ENCODE measurements around the gene FBXW11. TPM values are rescaled to one million over a fixed set of nuclear protein-coding genes. Genes with fewer than 3 reads are reported as not detected.

Gene FBXW11
- total and polyA plus RNA-seq, 2 of the 8 experiments (the other 6 are each of a cell fraction or from before 2014, with no cell fraction given), result 45.0 to 75.6 TPM

DNA sequence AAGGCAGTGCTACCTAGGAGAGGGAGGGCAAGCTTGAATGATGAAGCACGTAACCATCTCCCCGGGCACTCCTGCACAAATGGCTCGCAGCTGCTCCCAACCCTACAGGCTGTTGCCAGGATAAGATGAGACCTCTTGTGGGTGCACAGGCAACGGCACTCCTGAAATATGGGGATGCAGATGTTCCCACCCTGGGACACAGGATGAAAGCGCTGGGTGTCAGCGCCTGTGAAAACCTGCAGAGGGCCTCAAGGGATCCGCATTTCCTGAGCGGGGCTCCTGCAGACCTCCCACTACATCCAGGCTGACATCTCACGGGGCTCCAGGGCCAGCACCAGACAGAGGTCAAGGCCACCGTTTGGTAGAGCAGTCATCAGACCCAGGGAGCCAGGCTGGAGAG, 160.1 kb downstream of the FBXW11 start (continued):
- TF ChIP-seq, protein P1, sequence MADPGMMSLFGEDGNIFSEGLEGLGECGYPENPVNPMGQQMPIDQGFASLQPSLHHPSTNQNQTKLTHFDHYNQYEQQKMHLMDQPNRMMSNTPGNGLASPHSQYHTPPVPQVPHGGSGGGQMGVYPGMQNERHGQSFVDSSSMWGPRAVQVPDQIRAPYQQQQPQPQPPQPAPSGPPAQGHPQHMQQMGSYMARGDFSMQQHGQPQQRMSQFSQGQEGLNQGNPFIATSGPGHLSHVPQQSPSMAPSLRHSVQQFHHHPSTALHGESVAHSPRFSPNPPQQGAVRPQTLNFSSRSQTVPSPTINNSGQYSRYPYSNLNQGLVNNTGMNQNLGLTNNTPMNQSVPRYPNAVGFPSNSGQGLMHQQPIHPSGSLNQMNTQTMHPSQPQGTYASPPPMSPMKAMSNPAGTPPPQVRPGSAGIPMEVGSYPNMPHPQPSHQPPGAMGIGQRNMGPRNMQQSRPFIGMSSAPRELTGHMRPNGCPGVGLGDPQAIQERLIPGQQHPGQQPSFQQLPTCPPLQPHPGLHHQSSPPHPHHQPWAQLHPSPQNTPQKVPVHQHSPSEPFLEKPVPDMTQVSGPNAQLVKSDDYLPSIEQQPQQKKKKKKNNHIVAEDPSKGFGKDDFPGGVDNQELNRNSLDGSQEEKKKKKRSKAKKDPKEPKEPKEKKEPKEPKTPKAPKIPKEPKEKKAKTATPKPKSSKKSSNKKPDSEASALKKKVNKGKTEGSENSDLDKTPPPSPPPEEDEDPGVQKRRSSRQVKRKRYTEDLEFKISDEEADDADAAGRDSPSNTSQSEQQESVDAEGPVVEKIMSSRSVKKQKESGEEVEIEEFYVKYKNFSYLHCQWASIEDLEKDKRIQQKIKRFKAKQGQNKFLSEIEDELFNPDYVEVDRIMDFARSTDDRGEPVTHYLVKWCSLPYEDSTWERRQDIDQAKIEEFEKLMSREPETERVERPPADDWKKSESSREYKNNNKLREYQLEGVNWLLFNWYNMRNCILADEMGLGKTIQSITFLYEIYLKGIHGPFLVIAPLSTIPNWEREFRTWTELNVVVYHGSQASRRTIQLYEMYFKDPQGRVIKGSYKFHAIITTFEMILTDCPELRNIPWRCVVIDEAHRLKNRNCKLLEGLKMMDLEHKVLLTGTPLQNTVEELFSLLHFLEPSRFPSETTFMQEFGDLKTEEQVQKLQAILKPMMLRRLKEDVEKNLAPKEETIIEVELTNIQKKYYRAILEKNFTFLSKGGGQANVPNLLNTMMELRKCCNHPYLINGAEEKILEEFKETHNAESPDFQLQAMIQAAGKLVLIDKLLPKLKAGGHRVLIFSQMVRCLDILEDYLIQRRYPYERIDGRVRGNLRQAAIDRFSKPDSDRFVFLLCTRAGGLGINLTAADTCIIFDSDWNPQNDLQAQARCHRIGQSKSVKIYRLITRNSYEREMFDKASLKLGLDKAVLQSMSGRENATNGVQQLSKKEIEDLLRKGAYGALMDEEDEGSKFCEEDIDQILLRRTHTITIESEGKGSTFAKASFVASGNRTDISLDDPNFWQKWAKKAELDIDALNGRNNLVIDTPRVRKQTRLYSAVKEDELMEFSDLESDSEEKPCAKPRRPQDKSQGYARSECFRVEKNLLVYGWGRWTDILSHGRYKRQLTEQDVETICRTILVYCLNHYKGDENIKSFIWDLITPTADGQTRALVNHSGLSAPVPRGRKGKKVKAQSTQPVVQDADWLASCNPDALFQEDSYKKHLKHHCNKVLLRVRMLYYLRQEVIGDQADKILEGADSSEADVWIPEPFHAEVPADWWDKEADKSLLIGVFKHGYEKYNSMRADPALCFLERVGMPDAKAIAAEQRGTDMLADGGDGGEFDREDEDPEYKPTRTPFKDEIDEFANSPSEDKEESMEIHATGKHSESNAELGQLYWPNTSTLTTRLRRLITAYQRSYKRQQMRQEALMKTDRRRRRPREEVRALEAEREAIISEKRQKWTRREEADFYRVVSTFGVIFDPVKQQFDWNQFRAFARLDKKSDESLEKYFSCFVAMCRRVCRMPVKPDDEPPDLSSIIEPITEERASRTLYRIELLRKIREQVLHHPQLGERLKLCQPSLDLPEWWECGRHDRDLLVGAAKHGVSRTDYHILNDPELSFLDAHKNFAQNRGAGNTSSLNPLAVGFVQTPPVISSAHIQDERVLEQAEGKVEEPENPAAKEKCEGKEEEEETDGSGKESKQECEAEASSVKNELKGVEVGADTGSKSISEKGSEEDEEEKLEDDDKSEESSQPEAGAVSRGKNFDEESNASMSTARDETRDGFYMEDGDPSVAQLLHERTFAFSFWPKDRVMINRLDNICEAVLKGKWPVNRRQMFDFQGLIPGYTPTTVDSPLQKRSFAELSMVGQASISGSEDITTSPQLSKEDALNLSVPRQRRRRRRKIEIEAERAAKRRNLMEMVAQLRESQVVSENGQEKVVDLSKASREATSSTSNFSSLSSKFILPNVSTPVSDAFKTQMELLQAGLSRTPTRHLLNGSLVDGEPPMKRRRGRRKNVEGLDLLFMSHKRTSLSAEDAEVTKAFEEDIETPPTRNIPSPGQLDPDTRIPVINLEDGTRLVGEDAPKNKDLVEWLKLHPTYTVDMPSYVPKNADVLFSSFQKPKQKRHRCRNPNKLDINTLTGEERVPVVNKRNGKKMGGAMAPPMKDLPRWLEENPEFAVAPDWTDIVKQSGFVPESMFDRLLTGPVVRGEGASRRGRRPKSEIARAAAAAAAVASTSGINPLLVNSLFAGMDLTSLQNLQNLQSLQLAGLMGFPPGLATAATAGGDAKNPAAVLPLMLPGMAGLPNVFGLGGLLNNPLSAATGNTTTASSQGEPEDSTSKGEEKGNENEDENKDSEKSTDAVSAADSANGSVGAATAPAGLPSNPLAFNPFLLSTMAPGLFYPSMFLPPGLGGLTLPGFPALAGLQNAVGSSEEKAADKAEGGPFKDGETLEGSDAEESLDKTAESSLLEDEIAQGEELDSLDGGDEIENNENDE (IDR thresholded peaks at IDR 0.05; ENCODE audit: insufficient replicate concordance, low read length), result no peak
- TF ChIP-seq SP2 (IDR thresholded peaks at IDR 0.05; ENCODE audit: low read length) (no peak), ZNF274 (IDR thresholded peaks at IDR 0.05; ENCODE audit: borderline replicate concordance, extremely low read depth, low read length) (no peak), BCL11A (IDR thresholded peaks at IDR 0.05; ENCODE audit: low read depth in 2 of 2, low read length in 2 of 2) (no peak), TAF7 (optimal IDR thresholded peaks at IDR 0.05; ENCODE audit: borderline replicate concordance, low read depth, low read length) (no peak), MAX (IDR thresholded peaks at IDR 0.05) (no peak)

All from H1 (cell line).